ENCODE results near the gene UBE2A. TPM values are rescaled to one million over a fixed set of nuclear protein-coding genes. Genes with fewer than 3 reads are reported as not detected.
A peak's percentile ranks its signal among the peaks of the same experiment; 100 is the strongest.

The UBE2A gene
- total RNA-seq, 1 experiment from 2014 or later: 43.3 TPM

DNA sequence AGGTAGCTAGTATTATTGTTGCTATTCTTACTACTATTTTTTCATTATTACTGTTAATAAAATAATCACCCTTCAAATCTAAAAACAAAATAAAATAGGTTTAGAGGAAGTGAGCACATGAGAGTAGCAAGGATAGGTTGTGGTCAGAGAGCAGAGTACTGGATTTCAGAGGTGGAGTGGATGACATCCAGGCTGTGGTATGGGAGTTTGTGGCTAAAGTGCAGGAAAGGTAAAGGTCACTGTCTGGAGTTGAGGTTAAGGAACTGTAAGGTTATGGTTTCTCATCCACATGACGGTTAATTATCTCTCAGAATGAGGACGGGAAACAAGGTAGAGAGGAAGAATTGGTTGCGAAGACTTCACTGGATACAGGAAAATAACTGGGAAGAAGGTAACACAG is 36.9 kb upstream of the UBE2A start:
- ATAC-seq (no peak), DNase-seq (ENCODE audit: low spot score) (no peak)
- ChIA-PET CTCF (no interaction called here), POLR2A (interaction anchor here (0.6 kb wide), 1 partner anchor 39 kb away, joined by 3 read pairs; no protein-coding TSS in a partner anchor)
- Mint-ChIP-seq H3K4me1 (0 out of 2 replicates have a peak, but pooled peaks cover 5% of the 10 kb centered on the region), H3K27ac (no peak overlapping the region; the same call in 1 of the 2 replicates), H3K9me3 (no peaks in the 10 kb centered on the region), H3K36me3 (peaks cover 8% of the 10 kb centered on the region), H3K27me3 (ENCODE audit: low read depth) (no peaks in the 10 kb centered on the region), H3K4me3 (no peak overlapping the region)
- TF ChIP-seq, protein P1, sequence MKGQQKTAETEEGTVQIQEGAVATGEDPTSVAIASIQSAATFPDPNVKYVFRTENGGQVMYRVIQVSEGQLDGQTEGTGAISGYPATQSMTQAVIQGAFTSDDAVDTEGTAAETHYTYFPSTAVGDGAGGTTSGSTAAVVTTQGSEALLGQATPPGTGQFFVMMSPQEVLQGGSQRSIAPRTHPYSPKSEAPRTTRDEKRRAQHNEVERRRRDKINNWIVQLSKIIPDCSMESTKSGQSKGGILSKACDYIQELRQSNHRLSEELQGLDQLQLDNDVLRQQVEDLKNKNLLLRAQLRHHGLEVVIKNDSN (CRISPR knock-in tag; IDR thresholded peaks at IDR 0.05): no peak
- TF ChIP-seq, protein P2, sequence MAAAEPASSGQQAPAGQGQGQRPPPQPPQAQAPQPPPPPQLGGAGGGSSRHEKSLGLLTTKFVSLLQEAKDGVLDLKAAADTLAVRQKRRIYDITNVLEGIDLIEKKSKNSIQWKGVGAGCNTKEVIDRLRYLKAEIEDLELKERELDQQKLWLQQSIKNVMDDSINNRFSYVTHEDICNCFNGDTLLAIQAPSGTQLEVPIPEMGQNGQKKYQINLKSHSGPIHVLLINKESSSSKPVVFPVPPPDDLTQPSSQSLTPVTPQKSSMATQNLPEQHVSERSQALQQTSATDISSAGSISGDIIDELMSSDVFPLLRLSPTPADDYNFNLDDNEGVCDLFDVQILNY (CRISPR knock-in tag; IDR thresholded peaks at IDR 0.05): no peak

DNA sequence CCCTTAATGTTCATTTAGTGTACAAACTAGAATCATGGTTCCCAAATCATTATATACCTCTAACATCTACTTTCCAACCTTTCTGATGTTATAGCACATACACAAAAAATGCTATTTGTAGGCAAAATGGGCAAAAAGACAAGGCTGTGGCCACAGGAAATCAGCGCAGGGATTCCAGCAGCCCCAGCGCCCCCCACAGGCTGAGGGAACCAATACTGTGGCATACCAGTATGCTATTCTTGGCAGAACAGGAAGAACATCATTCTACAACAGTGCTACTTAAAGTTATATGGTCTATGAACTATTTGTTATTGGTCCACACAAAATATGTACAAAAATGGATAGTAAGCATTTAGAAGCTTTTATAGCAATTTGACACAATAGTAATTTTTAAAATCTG is 34.5 kb upstream of the UBE2A start:
- ATAC-seq: no peak
- TF ChIP-seq MYBL2 (CRISPR knock-in tag; IDR thresholded peaks at IDR 0.05) (no peak), SMAD3 (CRISPR knock-in tag; IDR thresholded peaks at IDR 0.05; ENCODE audit: borderline replicate concordance) (no peak), ZNF423 (CRISPR knock-in tag; IDR thresholded peaks at IDR 0.05) (no peak), ESRRA (CRISPR knock-in tag; IDR thresholded peaks at IDR 0.05; ENCODE audit: borderline replicate concordance) (no peak), ZNF263 (CRISPR knock-in tag; IDR thresholded peaks at IDR 0.05; ENCODE audit: low read depth) (no peak), ZNF121 (CRISPR knock-in tag; IDR thresholded peaks at IDR 0.05) (no peak), GABPB1 (CRISPR knock-in tag; IDR thresholded peaks at IDR 0.05) (no peak), JAZF1 (CRISPR knock-in tag; IDR thresholded peaks at IDR 0.05) (no peak), CREM (CRISPR knock-in tag; IDR thresholded peaks at IDR 0.05) (no peak)
- TF ChIP-seq, protein P3, sequence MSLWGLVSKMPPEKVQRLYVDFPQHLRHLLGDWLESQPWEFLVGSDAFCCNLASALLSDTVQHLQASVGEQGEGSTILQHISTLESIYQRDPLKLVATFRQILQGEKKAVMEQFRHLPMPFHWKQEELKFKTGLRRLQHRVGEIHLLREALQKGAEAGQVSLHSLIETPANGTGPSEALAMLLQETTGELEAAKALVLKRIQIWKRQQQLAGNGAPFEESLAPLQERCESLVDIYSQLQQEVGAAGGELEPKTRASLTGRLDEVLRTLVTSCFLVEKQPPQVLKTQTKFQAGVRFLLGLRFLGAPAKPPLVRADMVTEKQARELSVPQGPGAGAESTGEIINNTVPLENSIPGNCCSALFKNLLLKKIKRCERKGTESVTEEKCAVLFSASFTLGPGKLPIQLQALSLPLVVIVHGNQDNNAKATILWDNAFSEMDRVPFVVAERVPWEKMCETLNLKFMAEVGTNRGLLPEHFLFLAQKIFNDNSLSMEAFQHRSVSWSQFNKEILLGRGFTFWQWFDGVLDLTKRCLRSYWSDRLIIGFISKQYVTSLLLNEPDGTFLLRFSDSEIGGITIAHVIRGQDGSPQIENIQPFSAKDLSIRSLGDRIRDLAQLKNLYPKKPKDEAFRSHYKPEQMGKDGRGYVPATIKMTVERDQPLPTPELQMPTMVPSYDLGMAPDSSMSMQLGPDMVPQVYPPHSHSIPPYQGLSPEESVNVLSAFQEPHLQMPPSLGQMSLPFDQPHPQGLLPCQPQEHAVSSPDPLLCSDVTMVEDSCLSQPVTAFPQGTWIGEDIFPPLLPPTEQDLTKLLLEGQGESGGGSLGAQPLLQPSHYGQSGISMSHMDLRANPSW (CRISPR knock-in tag; conservative IDR thresholded peaks at IDR 0.05; ENCODE audit: low read depth): no peak
- TF ChIP-seq, protein P4, sequence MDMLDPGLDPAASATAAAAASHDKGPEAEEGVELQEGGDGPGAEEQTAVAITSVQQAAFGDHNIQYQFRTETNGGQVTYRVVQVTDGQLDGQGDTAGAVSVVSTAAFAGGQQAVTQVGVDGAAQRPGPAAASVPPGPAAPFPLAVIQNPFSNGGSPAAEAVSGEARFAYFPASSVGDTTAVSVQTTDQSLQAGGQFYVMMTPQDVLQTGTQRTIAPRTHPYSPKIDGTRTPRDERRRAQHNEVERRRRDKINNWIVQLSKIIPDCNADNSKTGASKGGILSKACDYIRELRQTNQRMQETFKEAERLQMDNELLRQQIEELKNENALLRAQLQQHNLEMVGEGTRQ (CRISPR knock-in tag; IDR thresholded peaks at IDR 0.05): no peak
- TF ChIP-seq, protein P5, sequence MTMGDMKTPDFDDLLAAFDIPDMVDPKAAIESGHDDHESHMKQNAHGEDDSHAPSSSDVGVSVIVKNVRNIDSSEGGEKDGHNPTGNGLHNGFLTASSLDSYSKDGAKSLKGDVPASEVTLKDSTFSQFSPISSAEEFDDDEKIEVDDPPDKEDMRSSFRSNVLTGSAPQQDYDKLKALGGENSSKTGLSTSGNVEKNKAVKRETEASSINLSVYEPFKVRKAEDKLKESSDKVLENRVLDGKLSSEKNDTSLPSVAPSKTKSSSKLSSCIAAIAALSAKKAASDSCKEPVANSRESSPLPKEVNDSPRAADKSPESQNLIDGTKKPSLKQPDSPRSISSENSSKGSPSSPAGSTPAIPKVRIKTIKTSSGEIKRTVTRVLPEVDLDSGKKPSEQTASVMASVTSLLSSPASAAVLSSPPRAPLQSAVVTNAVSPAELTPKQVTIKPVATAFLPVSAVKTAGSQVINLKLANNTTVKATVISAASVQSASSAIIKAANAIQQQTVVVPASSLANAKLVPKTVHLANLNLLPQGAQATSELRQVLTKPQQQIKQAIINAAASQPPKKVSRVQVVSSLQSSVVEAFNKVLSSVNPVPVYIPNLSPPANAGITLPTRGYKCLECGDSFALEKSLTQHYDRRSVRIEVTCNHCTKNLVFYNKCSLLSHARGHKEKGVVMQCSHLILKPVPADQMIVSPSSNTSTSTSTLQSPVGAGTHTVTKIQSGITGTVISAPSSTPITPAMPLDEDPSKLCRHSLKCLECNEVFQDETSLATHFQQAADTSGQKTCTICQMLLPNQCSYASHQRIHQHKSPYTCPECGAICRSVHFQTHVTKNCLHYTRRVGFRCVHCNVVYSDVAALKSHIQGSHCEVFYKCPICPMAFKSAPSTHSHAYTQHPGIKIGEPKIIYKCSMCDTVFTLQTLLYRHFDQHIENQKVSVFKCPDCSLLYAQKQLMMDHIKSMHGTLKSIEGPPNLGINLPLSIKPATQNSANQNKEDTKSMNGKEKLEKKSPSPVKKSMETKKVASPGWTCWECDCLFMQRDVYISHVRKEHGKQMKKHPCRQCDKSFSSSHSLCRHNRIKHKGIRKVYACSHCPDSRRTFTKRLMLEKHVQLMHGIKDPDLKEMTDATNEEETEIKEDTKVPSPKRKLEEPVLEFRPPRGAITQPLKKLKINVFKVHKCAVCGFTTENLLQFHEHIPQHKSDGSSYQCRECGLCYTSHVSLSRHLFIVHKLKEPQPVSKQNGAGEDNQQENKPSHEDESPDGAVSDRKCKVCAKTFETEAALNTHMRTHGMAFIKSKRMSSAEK (CRISPR knock-in tag; IDR thresholded peaks at IDR 0.05; ENCODE audit: borderline replicate concordance): no peak
- TF ChIP-seq, protein P6, sequence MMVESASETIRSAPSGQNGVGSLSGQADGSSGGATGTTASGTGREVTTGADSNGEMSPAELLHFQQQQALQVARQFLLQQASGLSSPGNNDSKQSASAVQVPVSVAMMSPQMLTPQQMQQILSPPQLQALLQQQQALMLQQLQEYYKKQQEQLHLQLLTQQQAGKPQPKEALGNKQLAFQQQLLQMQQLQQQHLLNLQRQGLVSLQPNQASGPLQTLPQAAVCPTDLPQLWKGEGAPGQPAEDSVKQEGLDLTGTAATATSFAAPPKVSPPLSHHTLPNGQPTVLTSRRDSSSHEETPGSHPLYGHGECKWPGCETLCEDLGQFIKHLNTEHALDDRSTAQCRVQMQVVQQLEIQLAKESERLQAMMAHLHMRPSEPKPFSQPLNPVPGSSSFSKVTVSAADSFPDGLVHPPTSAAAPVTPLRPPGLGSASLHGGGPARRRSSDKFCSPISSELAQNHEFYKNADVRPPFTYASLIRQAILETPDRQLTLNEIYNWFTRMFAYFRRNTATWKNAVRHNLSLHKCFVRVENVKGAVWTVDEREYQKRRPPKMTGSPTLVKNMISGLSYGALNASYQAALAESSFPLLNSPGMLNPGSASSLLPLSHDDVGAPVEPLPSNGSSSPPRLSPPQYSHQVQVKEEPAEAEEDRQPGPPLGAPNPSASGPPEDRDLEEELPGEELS (CRISPR knock-in tag; IDR thresholded peaks at IDR 0.05): no peak
- ChIA-PET POLR2A (no interaction called here), CTCF (no interaction called here)
- Mint-ChIP-seq H3K4me1 (0 out of 2 replicates have a peak, but pooled peaks cover 5% of the 10 kb centered on the region), H3K27ac (no peak overlapping the region), H3K36me3 (peaks cover 8% of the 10 kb centered on the region), H3K27me3 (ENCODE audit: low read depth) (no peaks in the 10 kb centered on the region), H3K4me3 (no peak overlapping the region), H3K9me3 (no peaks in the 10 kb centered on the region)
- DNase-seq (ENCODE audit: low spot score): peak; percentile 32
